PFSK-1 (cell line): ENCODE results near the gene ACSF3.

ENCODE experiments used
- FOXP2 ChIP-seq: optimal IDR thresholded peaks from 2 replicates; pipeline ENCODE3; 2011; ENCODE audit warnings: borderline replicate concordance, control low read depth, inconsistent platforms; ENCODE audit not compliant: insufficient read depth; ENCODE audit errors: extremely low read length, extremely low read depth
- POLR2AphosphoS5 ChIP-seq: IDR thresholded peaks from 2 replicates; pipeline ENCODE4 v1.6.1; 2012; ENCODE audit warnings: low read depth, mild to moderate bottlenecking, control low read depth, low read length, moderate library complexity
- SIN3A ChIP-seq: IDR thresholded peaks from 2 replicates; pipeline ENCODE4 v1.6.1; 2012; ENCODE audit warnings: mild to moderate bottlenecking, low read length, moderate library complexity, borderline replicate concordance; ENCODE audit not compliant: insufficient read depth
- TAF1 ChIP-seq: IDR thresholded peaks from 2 replicates; pipeline ENCODE4 v1.6.1; 2012; ENCODE audit warnings: low read length, control low read depth, borderline replicate concordance; ENCODE audit not compliant: insufficient read depth
- TF ChIP-seq, protein P1 (sequence below), 2 experiments: IDR thresholded peaks; 2 replicates each; pipeline versions ENCODE4 v1.6.1 to v1.8.0; 2011 to 2012; ENCODE audit warnings: low read depth in 2 of 2, low read length in 2 of 2, control low read depth in 1 of 2, inconsistent platforms in 1 of 2, mild to moderate bottlenecking in 1 of 2, moderate library complexity in 1 of 2; ENCODE audit not compliant: insufficient read depth in 1 of 2

Gene ACSF3

DNA sequence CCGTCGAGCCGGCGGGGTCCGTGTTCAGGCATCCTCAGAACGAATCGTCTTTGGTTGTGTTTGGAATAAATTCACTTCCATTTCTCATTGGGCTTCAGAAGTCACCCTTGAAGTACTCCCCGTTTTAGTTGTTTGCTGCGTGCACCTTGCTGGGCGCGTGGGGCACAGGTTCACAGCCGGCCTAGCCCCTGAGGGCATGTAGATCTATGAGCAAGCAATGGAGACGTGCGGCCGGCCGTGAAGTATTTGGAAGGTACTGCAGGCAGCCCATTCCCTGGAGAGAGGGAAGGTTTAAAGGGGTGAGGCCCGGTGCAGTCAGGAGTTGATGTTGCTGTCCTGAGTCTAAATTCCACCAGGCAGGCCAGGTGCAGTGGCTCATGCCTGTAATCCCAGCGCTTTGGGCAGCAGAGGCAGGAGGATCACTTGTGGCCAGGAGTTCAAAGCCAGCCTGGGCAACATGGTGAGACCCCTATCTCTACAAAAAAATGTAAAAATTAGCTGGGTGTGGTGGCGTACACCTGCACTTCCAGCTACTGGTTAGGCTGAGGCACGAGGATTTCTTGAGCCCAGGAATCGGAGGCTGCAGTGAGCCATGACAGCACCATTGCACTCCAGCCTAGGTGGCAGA, 714 bp downstream of the ACSF3 start:
- TF ChIP-seq FOXP2, result no peak
- no peak for TF ChIP-seq TAF1

DNA sequence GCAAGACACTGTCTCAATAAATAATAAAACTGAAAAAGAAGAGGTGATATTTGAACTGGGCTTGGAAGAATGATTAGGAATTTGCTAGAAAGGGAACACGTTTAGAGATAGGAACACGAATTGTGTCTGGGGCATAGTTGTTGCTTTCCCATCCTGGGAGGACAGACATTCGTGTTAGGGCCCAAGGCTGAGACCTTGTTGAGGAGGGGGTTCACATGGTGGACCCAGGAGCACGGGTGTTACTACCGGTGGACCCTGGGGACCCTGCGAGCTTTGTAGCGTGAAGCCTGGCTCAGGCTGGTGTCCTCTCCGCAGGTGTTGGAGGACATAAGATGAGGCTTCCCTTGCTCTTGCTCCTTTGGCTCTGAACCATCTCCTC, 1.2 kb downstream of the ACSF3 start:
- TF ChIP-seq POLR2AphosphoS5 (no peak), TAF1 (no peak), FOXP2 (no peak), SIN3A (no peak)
- TF ChIP-seq, protein P1, sequence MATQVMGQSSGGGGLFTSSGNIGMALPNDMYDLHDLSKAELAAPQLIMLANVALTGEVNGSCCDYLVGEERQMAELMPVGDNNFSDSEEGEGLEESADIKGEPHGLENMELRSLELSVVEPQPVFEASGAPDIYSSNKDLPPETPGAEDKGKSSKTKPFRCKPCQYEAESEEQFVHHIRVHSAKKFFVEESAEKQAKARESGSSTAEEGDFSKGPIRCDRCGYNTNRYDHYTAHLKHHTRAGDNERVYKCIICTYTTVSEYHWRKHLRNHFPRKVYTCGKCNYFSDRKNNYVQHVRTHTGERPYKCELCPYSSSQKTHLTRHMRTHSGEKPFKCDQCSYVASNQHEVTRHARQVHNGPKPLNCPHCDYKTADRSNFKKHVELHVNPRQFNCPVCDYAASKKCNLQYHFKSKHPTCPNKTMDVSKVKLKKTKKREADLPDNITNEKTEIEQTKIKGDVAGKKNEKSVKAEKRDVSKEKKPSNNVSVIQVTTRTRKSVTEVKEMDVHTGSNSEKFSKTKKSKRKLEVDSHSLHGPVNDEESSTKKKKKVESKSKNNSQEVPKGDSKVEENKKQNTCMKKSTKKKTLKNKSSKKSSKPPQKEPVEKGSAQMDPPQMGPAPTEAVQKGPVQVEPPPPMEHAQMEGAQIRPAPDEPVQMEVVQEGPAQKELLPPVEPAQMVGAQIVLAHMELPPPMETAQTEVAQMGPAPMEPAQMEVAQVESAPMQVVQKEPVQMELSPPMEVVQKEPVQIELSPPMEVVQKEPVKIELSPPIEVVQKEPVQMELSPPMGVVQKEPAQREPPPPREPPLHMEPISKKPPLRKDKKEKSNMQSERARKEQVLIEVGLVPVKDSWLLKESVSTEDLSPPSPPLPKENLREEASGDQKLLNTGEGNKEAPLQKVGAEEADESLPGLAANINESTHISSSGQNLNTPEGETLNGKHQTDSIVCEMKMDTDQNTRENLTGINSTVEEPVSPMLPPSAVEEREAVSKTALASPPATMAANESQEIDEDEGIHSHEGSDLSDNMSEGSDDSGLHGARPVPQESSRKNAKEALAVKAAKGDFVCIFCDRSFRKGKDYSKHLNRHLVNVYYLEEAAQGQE (IDR thresholded peaks at IDR 0.05; ENCODE audit: insufficient read depth in 1 of 2, low read depth in 2 of 2, low read length in 2 of 2), result no peak

DNA sequence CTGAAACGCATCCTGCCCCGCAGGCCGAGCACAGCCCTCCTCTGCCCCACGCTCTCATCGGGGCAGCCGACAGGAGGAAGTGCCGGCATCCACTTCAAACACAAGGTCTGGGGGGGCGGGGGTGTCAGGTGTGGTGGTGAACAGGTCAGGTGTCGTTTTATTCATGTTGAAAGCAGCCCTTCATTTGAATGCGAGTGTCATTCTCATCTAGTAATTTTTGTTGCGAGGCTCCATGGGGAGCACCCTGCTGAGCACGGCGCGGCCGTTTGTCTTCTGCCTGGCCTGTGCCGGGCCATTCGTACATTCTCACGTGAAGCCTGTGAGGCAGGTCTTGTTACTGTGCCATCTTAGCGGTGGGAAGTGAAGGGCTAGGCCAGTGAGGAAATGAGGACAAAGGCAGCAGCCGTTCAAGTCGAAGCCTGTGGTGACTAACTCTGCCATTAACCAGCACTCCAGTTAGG, 1.9 kb downstream of the ACSF3 start:
- no peak for TF ChIP-seq TAF1
- no peak for TF ChIP-seq FOXP2
- no peak for TF ChIP-seq SIN3A
- TF ChIP-seq POLR2AphosphoS5, result no peak
- TF ChIP-seq, protein P1 (IDR thresholded peaks at IDR 0.05; ENCODE audit: insufficient read depth in 1 of 2, low read depth in 2 of 2, low read length in 2 of 2), result no peak

DNA sequence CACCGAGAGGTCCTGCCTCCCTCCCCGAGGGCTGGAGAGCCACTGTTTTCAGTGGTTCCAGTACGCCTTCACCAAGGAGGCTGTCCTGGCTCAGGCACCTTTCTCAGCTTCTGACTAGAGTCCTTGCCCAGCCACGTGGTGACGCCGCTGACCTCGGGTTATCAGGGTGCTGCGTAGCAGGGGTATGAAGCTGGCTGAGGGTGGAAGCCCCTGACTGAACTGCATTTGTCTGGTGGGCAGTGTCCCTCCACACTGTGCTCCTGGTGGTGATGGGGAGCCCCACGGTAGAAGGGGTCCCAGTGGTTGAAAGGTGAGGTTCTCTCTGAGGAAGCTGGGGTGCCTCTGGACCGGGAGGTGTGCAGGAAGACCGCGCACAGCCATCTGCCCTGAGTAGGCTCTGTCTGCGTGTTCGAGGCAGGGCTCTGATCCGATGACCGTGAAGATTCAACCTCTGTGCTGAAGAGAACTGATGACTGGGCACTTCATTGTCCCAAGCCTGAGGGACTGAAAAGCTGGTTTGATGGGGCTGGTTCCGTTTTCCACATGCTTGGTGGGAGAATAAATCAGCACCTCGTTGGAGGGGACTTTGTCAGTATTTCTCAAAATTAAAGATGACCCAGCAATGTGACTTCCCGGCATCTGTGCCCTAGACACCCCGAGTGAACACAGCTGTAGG, 2.5 kb downstream of the ACSF3 start:
- TF ChIP-seq SIN3A, result no peak
- no peak for TF ChIP-seq POLR2AphosphoS5
- TF ChIP-seq, protein P1 (IDR thresholded peaks at IDR 0.05; ENCODE audit: insufficient read depth in 1 of 2, low read depth in 2 of 2, low read length in 2 of 2), result no peak
- no peak for TF ChIP-seq TAF1
- no peak for TF ChIP-seq FOXP2

DNA sequence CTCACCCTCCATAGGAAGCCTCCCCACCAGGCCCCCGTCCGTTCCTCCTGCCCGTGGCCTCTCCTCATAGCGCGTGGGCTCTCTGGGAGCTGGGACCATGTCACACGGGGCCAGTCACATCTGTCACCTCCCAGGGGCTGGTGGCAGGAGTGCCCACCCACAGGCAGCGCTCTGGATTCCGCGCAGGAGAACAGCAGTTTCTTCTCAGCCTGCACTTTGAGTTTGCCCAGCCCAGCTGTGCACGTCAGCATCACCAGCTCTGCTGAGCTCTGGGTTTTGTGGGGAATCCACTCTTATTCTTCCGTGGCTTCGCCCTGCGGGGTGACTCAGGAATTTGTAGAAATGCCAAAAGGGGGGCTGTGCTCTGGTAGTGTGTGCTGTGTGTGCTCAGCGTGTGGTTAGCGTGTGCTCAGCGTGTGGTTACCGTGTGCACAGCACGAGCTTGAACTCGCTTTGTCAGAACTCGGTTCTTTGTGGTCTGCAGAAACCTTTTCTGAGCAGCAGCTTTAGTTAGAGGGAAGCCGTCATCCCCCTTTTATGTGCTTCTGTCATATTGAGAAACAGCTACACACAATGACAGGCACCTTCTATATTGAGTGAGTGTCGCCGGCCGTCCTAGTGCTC, 3.2 kb downstream of the ACSF3 start:
- TF ChIP-seq FOXP2, result no peak
- no peak for TF ChIP-seq POLR2AphosphoS5
- TF ChIP-seq, protein P1 (IDR thresholded peaks at IDR 0.05; ENCODE audit: insufficient read depth in 1 of 2, low read depth in 2 of 2, low read length in 2 of 2), result no peak
- no peak for TF ChIP-seq TAF1
- TF ChIP-seq SIN3A, result no peak
